A549 (cell line): ENCODE data around the gene CLDN1. TPM values are rescaled to one million over a fixed set of nuclear protein-coding genes. Genes with fewer than 3 reads are reported as not detected.

ENCODE experiments used
- ATAC-seq, 2 experiments: fragments of 200-7000 bp in 1 of 2; fragments of >200 bp in 1 of 2; cut with Nextera tagmentation in 1 of 2; cut with Tn5 transposase in 1 of 2; 3 replicates each; pipeline versions ENCODE4 v1.8.0 to v1.9.1; 2018 to 2020; ENCODE audit warnings: mild to moderate bottlenecking in 1 of 2, moderate library complexity in 1 of 2
- CTCF ChIA-PET: fragments of 300-600 bp; sonication (Branson Sonifier 250); formaldehyde crosslinking; extraction: SDS; loops from one replicate; lab custom pipeline; 2021; ENCODE audit warnings: antibody characterized with exemption, inconsistent platforms; lab: Yijun Ruan, JAX
- POLR2A ChIA-PET: fragments of 350-600 bp; formaldehyde crosslinking; extraction: SDS; loops from one replicate; lab custom pipeline; 2021; ENCODE audit warnings: antibody characterized with exemption, inconsistent platforms; lab: Yijun Ruan, JAX
- DNase-seq, 2 experiments: peaks; one replicate each; pipeline versions ENCODE4 v3.0.0 to v3.0.0-alpha.2; 2011 to 2016; ENCODE audit warnings: low read depth in 1 of 2, low spot score in 1 of 2
- FAIRE-seq: peaks from 2 replicates; lab custom pipeline; 2011; peaks lifted over from hg19 to GRCh38; lab: Jason Lieb, UNC
- H3K27ac ChIP-seq, 2 experiments: fragments of >200 bp; sonication (Bioruptor Twin); formaldehyde crosslinking; 3 replicates each; pipeline ENCODE4 v1.5.1; 2016 to 2017
- H3K4me1 ChIP-seq: fragments of >200 bp; sonication (Bioruptor Twin); formaldehyde crosslinking; 3 replicates; pipeline ENCODE4 v1.6.1; 2016
- H3K4me2 ChIP-seq: fragments of >200 bp; sonication (Bioruptor Twin); formaldehyde crosslinking; 3 replicates; pipeline ENCODE4 v1.6.1; 2016
- H3K4me3 ChIP-seq: fragments of >200 bp; sonication (Bioruptor Twin); formaldehyde crosslinking; 3 replicates; pipeline ENCODE4 v1.5.1; 2016
- H3K9me3 ChIP-seq: fragments of >200 bp; sonication (Bioruptor Twin); formaldehyde crosslinking; 3 replicates; pipeline ENCODE4 v1.6.1; 2016
- BHLHE40 ChIP-seq: IDR thresholded peaks from 2 replicates; pipeline ENCODE4 v1.6.1; 2012; ENCODE audit warnings: low read depth, low read length, inconsistent platforms
- CBX2 ChIP-seq: fragments of 200-600 bp; sonication (generic); IDR thresholded peaks from 2 replicates; pipeline ENCODE4 v1.6.1; 2016; ENCODE audit warnings: low read depth, mild to moderate bottlenecking, borderline replicate concordance
- CBX8 ChIP-seq: fragments of 200-600 bp; sonication (generic); IDR thresholded peaks from 2 replicates; pipeline ENCODE4 v1.6.1; 2016
- EP300 ChIP-seq, 2 experiments: fragments of >200 bp; sonication (Bioruptor Twin); formaldehyde crosslinking; IDR thresholded peaks; 2 replicates in 1 of 2; 3 replicates in 1 of 2; pipeline ENCODE4 v1.6.1; 2016 to 2017
- ESRRA ChIP-seq: fragments of 150-350 bp; IDR thresholded peaks from 2 replicates; pipeline ENCODE4 v1.6.1; 2014; ENCODE audit warnings: mild to moderate bottlenecking, low read length, borderline replicate concordance
- FOXS1 ChIP-seq: fragments of 250-450 bp; sonication (Bioruptor Pico); IDR thresholded peaks from 2 replicates; pipeline ENCODE4 v1.5.0; 2020; ENCODE audit warnings: mild to moderate bottlenecking, moderate library complexity
- HEYL ChIP-seq: fragments of 250-450 bp; sonication (Bioruptor Pico); IDR thresholded peaks from 2 replicates; pipeline ENCODE4 v1.8.0; 2021; ENCODE audit warnings: mild to moderate bottlenecking, moderate library complexity
- HOXB13 ChIP-seq: fragments of 250-450 bp; sonication (Bioruptor Pico); IDR thresholded peaks from 2 replicates; pipeline ENCODE4 v1.5.0; 2020; ENCODE audit warnings: low read depth, mild to moderate bottlenecking, moderate library complexity
- JUN ChIP-seq, 2 experiments: fragments of >200 bp; sonication (Bioruptor Twin); formaldehyde crosslinking; IDR thresholded peaks; 2 replicates in 1 of 2; 3 replicates in 1 of 2; pipeline ENCODE4 v1.6.1; 2016 to 2017
- JUNB ChIP-seq: fragments of >200 bp; sonication (Bioruptor Twin); formaldehyde crosslinking; IDR thresholded peaks from 2 replicates; pipeline ENCODE4 v1.6.1; 2016
- KDM5A ChIP-seq: fragments of 200-600 bp; sonication (generic); IDR thresholded peaks from 2 replicates; pipeline ENCODE4 v1.6.1; 2016; ENCODE audit warnings: antibody characterized with exemption, mild to moderate bottlenecking
- MAZ ChIP-seq: fragments of 150-350 bp; IDR thresholded peaks from 2 replicates; pipeline ENCODE4 v1.6.1; 2014; ENCODE audit warnings: antibody characterized with exemption, low read depth, low read length, borderline replicate concordance
- MYC ChIP-seq: IDR thresholded peaks from 2 replicates; pipeline ENCODE4 v1.6.1; 2012; ENCODE audit warnings: mild to moderate bottlenecking, inconsistent platforms, low read length, improper control_type of control experiment, borderline replicate concordance
- PHF8 ChIP-seq: fragments of 200-600 bp; sonication (generic); IDR thresholded peaks from 2 replicates; pipeline ENCODE4 v1.6.1; 2016; ENCODE audit warnings: low read depth, mild to moderate bottlenecking, antibody characterized with exemption, moderate library complexity, borderline replicate concordance
- POLR2A ChIP-seq: IDR thresholded peaks from 2 replicates; pipeline ENCODE4 v1.6.1; 2012; ENCODE audit warnings: mild to moderate bottlenecking, low read length
- RFX5 ChIP-seq: fragments of 450-650 bp; IDR thresholded peaks from 2 replicates; pipeline ENCODE4 v1.7.1; 2014; ENCODE audit warnings: antibody characterized with exemption, mild to moderate bottlenecking, moderate library complexity
- RNF2 ChIP-seq: fragments of 200-600 bp; sonication (generic); IDR thresholded peaks from 2 replicates; pipeline ENCODE4 v1.6.1; 2016; ENCODE audit warnings: low read depth, mild to moderate bottlenecking, antibody characterized with exemption, moderate library complexity, borderline replicate concordance
- SMC3 ChIP-seq: fragments of >200 bp; sonication (Bioruptor Twin); formaldehyde crosslinking; IDR thresholded peaks from 3 replicates; pipeline ENCODE4 v1.6.1; 2018; ENCODE audit warnings: inconsistent platforms
- ZC3H11A ChIP-seq: fragments of 450-650 bp; IDR thresholded peaks from 2 replicates; pipeline ENCODE4 v1.6.1; 2014; ENCODE audit warnings: antibody characterized with exemption, mild to moderate bottlenecking
- ZSCAN20 ChIP-seq: fragments of 250-450 bp; sonication (Bioruptor Pico); IDR thresholded peaks from 2 replicates; pipeline ENCODE4 v1.8.0; 2022; ENCODE audit warnings: mild to moderate bottlenecking, moderate library complexity
- WGBS: methylation state at CpG from one replicate; pipeline ENCODE4 v1.1.6; 2017; ENCODE audit errors: missing lambda C conversion rate; 5-methylcytosine and 5-hydroxymethylcytosine counted together
- polyA plus RNA-seq, 4 experiments: library from polyadenylated mRNA; depleted of rRNA in 3 of 4; stranded (reverse); fragments of >200 nt; fragmentation: RNase III in 1 of 4; extraction: RNeasy Plus Mini Kit Qiagen cat#74134 plus additional on column Dnase treatment in 1 of 4; gene quantifications; 2 replicates in 3 of 4; 3 replicates in 1 of 4; pipeline ENCODE4 v1.2.3, GENCODE V29; 2011 to 2017
- TF ChIP-seq, protein P1 (sequence below): fragments of >200 bp; sonication (Bioruptor Twin); formaldehyde crosslinking; IDR thresholded peaks from 3 replicates; pipeline ENCODE4 v1.5.1; 2016
- TF ChIP-seq, protein P2 (sequence below): fragments of 250-450 bp; sonication (Bioruptor Pico); IDR thresholded peaks from 2 replicates; pipeline ENCODE4 v1.5.0; 2021; ENCODE audit warnings: mild to moderate bottlenecking, moderate library complexity, borderline replicate concordance
- TF ChIP-seq, protein P3 (sequence below): fragments of 250-450 bp; sonication (Bioruptor Pico); IDR thresholded peaks from 2 replicates; pipeline ENCODE4 v1.5.0; 2020; ENCODE audit warnings: low read depth, mild to moderate bottlenecking, moderate library complexity

Gene CLDN1
- polyA plus RNA-seq, 2 of the 4 experiments (the other 2 are of a cell fraction) = 33.7 to 142 TPM

DNA sequence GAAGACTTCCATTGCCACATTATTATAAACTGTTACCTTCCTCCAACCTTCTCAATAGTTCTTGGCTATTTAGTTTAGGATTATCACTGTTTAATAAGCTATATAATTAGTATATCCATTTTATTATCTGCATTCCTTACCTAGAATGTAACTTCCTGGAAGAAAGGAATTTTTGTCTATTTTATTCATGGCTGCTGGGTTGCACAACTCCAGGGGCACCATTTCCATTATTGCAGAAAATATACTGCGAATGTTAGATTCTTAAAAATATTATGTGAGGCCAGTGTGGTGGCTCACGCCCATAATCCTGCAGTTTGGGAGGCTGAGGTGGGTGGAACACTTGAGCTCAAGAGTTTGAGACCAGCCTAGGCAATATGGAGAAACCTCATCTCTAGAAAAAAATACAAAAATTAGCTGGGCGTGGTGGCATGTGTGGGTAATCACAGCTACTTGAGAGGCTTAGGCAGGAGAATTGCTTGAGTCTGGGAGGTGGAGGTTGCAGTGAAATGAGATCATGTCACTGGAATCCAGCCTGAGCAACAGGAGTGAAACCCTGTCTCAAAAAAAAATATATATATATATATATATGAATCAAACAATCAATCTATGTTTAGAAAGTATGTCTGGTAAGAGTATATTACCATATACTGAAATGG lies 19.9 kb downstream of the CLDN1 start (continued):
- no peak for TF ChIP-seq CBX2
- TF ChIP-seq KDM5A = no peak
- TF ChIP-seq EP300 (IDR thresholded peaks at IDR 0.05) = no peak
- no peak for TF ChIP-seq RNF2
- no peak for TF ChIP-seq CBX8

DNA sequence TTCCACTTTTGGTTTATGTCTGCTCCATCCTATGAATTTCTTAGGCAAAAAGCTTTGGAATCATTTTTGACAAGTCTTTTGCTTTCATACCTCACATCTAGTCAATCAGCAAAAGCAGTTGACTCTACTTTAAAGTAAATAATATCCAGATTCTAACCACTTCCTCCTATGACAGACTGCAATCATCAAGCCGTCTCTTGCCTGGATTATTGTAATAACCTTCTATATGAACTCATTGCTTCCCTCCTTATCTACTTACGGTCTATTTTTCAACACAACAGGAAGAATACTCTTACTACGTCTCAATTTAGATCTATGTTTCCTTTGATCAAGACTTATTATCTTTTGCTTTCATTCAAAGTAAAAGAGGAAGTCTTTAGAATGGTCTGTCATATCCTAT lies 20.7 kb downstream of the CLDN1 start:
- ChIA-PET POLR2A (no interaction called here), CTCF (interaction anchor here (0.6 kb wide), 1 partner anchor 20 kb away, joined by 3 read pairs; no protein-coding TSS in a partner anchor)
- ATAC-seq = no peak
- no peak overlapping the region for H3K4me2 ChIP-seq
- DNase-seq = no peak
- no peak overlapping the region for H3K27ac ChIP-seq
- no peaks in the 10 kb centered on the region for H3K9me3 ChIP-seq
- TF ChIP-seq ZSCAN20 (no peak), PHF8 (no peak), ESRRA (no peak), MAZ (no peak), HOXB13 (CRISPR knock-in tag) (no peak), CBX8 (no peak), BHLHE40 (no peak), JUNB (no peak), JUN (IDR thresholded peaks at IDR 0.05) (no peak), ZC3H11A (no peak), POLR2A (no peak)
- TF ChIP-seq, protein P1, sequence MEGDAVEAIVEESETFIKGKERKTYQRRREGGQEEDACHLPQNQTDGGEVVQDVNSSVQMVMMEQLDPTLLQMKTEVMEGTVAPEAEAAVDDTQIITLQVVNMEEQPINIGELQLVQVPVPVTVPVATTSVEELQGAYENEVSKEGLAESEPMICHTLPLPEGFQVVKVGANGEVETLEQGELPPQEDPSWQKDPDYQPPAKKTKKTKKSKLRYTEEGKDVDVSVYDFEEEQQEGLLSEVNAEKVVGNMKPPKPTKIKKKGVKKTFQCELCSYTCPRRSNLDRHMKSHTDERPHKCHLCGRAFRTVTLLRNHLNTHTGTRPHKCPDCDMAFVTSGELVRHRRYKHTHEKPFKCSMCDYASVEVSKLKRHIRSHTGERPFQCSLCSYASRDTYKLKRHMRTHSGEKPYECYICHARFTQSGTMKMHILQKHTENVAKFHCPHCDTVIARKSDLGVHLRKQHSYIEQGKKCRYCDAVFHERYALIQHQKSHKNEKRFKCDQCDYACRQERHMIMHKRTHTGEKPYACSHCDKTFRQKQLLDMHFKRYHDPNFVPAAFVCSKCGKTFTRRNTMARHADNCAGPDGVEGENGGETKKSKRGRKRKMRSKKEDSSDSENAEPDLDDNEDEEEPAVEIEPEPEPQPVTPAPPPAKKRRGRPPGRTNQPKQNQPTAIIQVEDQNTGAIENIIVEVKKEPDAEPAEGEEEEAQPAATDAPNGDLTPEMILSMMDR = no peak
- no peak for FAIRE-seq
- peaks cover 53% of the 10 kb centered on the region for H3K4me1 ChIP-seq
- 80% methylated on average over 3 of the region's 3 CpGs for WGBS
- H3K4me3 ChIP-seq = no peak overlapping the region

DNA sequence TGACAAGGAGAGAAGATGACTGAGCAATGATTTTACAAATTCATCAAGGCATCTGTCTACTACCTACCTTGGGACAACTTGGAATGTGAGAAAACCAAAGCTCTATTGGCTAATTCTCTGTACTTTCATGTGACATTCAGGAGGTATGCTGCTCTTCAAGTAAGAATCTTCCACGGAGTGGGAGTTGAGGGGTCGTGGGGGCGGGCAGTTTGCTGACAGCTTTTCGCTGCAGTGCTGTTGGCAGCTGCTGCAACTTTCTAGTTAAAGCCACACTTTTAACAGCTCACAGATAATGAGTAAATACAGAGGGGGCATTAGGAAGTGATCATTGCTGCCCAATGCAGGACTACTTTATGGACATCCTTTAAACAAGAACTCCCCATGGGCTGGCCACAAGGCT lies 22.3 kb downstream of the CLDN1 start:
- 81% methylated on average over 4 of the region's 4 CpGs for WGBS

More for the DNA sequence above, 22.3 kb downstream of the CLDN1 start:
- H3K4me2 ChIP-seq = no peak overlapping the region
- H3K4me3 ChIP-seq = no peak overlapping the region
- no peak; a peak in 1 of 6 replicates for ATAC-seq
- no peak overlapping the region for H3K27ac ChIP-seq
- TF ChIP-seq RNF2 = no peak
- no peak for TF ChIP-seq HEYL (CRISPR knock-in tag)
- TF ChIP-seq, protein P2, sequence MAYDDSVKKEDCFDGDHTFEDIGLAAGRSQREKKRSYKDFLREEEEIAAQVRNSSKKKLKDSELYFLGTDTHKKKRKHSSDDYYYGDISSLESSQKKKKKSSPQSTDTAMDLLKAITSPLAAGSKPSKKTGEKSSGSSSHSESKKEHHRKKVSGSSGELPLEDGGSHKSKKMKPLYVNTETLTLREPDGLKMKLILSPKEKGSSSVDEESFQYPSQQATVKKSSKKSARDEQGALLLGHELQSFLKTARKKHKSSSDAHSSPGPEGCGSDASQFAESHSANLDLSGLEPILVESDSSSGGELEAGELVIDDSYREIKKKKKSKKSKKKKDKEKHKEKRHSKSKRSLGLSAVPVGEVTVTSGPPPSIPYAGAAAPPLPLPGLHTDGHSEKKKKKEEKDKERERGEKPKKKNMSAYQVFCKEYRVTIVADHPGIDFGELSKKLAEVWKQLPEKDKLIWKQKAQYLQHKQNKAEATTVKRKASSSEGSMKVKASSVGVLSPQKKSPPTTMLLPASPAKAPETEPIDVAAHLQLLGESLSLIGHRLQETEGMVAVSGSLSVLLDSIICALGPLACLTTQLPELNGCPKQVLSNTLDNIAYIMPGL (CRISPR knock-in tag) = no peak
- TF ChIP-seq RFX5 = no peak
- TF ChIP-seq, protein P3, sequence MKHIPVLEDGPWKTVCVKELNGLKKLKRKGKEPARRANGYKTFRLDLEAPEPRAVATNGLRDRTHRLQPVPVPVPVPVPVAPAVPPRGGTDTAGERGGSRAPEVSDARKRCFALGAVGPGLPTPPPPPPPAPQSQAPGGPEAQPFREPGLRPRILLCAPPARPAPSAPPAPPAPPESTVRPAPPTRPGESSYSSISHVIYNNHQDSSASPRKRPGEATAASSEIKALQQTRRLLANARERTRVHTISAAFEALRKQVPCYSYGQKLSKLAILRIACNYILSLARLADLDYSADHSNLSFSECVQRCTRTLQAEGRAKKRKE (CRISPR knock-in tag) = no peak
- TF ChIP-seq FOXS1 (CRISPR knock-in tag) = no peak
- no peak for TF ChIP-seq SMC3
- no peak for TF ChIP-seq MYC
- TF ChIP-seq, all 56 proteins: peak for 0
- Histone ChIP-seq H3K9me3 (no peaks in the 10 kb centered on the region), H3K4me1 (peaks cover 42% of the 10 kb centered on the region)
- POLR2A ChIA-PET = no interaction called here
- CTCF ChIA-PET = interaction anchor here (1.2 kb wide), 1 partner anchor 75 kb away, joined by 3 read pairs; no protein-coding TSS in a partner anchor
- DNase-seq (no peak), FAIRE-seq (no peak)
